Lung (tissue), 12 donors: ENCODE results near the gene MKLN1. TPM values are rescaled to one million over a fixed set of nuclear protein-coding genes. Genes with fewer than 3 reads are reported as not detected.

Experiments
- ATAC-seq: fragments of 200-7000 bp; cut with Tn5 transposase; one replicate; pipeline ENCODE4 v1.9.1; 2020; ENCODE audit warnings: moderate number of reproducible peaks; ENCODE audit not compliant: insufficient read depth, low FRiP score
- DNase-seq, 3 donors: peaks; one replicate each; pipeline ENCODE4 v3.0.0-alpha.2; 2013 to 2017
- H3K27ac ChIP-seq, 2 donors: one replicate each; pipeline ENCODE4 v1.5.1; 2013; ENCODE audit warnings: mild to moderate bottlenecking in 2 of 2, moderate library complexity in 2 of 2, control low read depth in 1 of 2, inconsistent platforms in 1 of 2, low read depth in 1 of 2, low read length in 1 of 2
- H3K27me3 ChIP-seq, 3 donors: one replicate each; pipeline ENCODE4 v1.5.1; 2013; ENCODE audit warnings: low read length in 2 of 3; ENCODE audit not compliant: control insufficient read depth in 3 of 3, insufficient read depth in 3 of 3
- H3K36me3 ChIP-seq, 4 donors: one replicate each; pipeline ENCODE4 v1.5.1; 2013; ENCODE audit warnings: low read length in 4 of 4, mild to moderate bottlenecking in 1 of 4, moderate library complexity in 1 of 4; ENCODE audit not compliant: control insufficient read depth in 4 of 4, insufficient read depth in 4 of 4
- H3K4me1 ChIP-seq, 5 donors: one replicate each; pipeline ENCODE4 v1.5.1; 2013; ENCODE audit warnings: low read length in 5 of 5, mild to moderate bottlenecking in 2 of 5, moderate library complexity in 1 of 5; ENCODE audit not compliant: control insufficient read depth in 5 of 5, insufficient read depth in 5 of 5
- H3K4me3 ChIP-seq: one replicate; pipeline ENCODE4 v1.5.1; 2013; ENCODE audit warnings: mild to moderate bottlenecking, control low read depth, moderate library complexity
- H3K9ac ChIP-seq, 2 donors: one replicate each; pipeline ENCODE4 v1.5.1; 2013; ENCODE audit warnings: low read length in 2 of 2, control low read depth in 1 of 2; ENCODE audit not compliant: insufficient read depth in 1 of 2
- H3K9me3 ChIP-seq, 4 donors: one replicate each; pipeline ENCODE4 v1.5.1; 2013; ENCODE audit warnings: low read length in 3 of 4, mild to moderate bottlenecking in 1 of 4, moderate library complexity in 1 of 4; ENCODE audit not compliant: control insufficient read depth in 4 of 4, insufficient read depth in 3 of 4
- WGBS, 2 donors: extraction: QIAGEN DNeasy Blood & Tissue Kit; methylation state at CpG; one replicate each; pipeline ENCODE4 v1.1.7; 2013; 5-methylcytosine and 5-hydroxymethylcytosine counted together
- polyA plus RNA-seq, 2 donors: library from polyadenylated mRNA; stranded (reverse); fragments of 200-250 nt; gene quantifications; one replicate each; pipeline ENCODE4 v1.2.1, GENCODE V29; 2013
- total RNA-seq, 2 donors: library from RNA; depleted of rRNA in 1 of 2; stranded (reverse); fragments of >200 nt in 1 of 2; gene quantifications; one replicate each; pipeline ENCODE4 v1.2.1, GENCODE V29; 2014 to 2021
- TF ChIP-seq, protein P1 (sequence below): IDR thresholded peaks from 2 replicates; pipeline ENCODE4 v1.5.1; 2012; ENCODE audit warnings: mild to moderate bottlenecking; ENCODE audit errors: control extremely low read depth, extremely low read depth
- donor health status: control.
- donor health status: control.
- donor health status: Bipolar disorder and iron deficiency.
- donor health status: healthy.
- donor health status: DM: yes; HTN: yes; CAD: no.

MKLN1 gene
- total and polyA plus RNA-seq, 4 donors, result 11.6 to 135 (median 27.4) TPM

- 81 to 84% methylated on average over 7 of the region's 7 CpGs for WGBS, 2 donors
- H3K9ac ChIP-seq, result no peak overlapping the region
- ATAC-seq (no peak), DNase-seq (no peak)
- H3K9me3 ChIP-seq, result peaks cover 0 to 9% (median 2%) of the 10 kb centered on the region in 4 donors
- peaks cover 0 to 3% (median 0%) of the 10 kb centered on the region in 4 donors for H3K36me3 ChIP-seq
- no peak overlapping the region for H3K27ac ChIP-seq
- H3K4me3 ChIP-seq, result no peak overlapping the region
- H3K27me3 ChIP-seq, result no peaks in the 10 kb centered on the region
- peaks cover 0 to 13% (median 0%) of the 10 kb centered on the region in 5 donors for H3K4me1 ChIP-seq
- TF ChIP-seq, protein P1, sequence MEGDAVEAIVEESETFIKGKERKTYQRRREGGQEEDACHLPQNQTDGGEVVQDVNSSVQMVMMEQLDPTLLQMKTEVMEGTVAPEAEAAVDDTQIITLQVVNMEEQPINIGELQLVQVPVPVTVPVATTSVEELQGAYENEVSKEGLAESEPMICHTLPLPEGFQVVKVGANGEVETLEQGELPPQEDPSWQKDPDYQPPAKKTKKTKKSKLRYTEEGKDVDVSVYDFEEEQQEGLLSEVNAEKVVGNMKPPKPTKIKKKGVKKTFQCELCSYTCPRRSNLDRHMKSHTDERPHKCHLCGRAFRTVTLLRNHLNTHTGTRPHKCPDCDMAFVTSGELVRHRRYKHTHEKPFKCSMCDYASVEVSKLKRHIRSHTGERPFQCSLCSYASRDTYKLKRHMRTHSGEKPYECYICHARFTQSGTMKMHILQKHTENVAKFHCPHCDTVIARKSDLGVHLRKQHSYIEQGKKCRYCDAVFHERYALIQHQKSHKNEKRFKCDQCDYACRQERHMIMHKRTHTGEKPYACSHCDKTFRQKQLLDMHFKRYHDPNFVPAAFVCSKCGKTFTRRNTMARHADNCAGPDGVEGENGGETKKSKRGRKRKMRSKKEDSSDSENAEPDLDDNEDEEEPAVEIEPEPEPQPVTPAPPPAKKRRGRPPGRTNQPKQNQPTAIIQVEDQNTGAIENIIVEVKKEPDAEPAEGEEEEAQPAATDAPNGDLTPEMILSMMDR, result no peak
Observed at GRCh38 chr7:131338691-131339390, 11.2 kb downstream of the MKLN1 start.

GRCh38 chr7:131341690-131342089 lies 14.0 kb downstream of the MKLN1 start:
- 96 to 100% methylated on average over 1 of the region's 1 CpG for WGBS, 2 donors
- Histone ChIP-seq H3K4me1 (peaks cover 0 to 13% (median 0%) of the 10 kb centered on the region in 5 donors), H3K36me3 (no peaks in the 10 kb centered on the region), H3K27ac (no peak overlapping the region), H3K9me3 (peaks cover 0 to 9% (median 2%) of the 10 kb centered on the region in 4 donors), H3K4me3 (no peak overlapping the region), H3K9ac (no peak overlapping the region), H3K27me3 (no peaks in the 10 kb centered on the region)
- TF ChIP-seq, protein P1, result no peak
- no peak for ATAC-seq
- no peak for DNase-seq

- H3K36me3 ChIP-seq, result no peaks in the 10 kb centered on the region
- H3K27ac ChIP-seq, result no peak overlapping the region
- no peak overlapping the region for H3K9ac ChIP-seq
- H3K4me1 ChIP-seq, result peaks cover 0 to 17% (median 0%) of the 10 kb centered on the region in 5 donors
- 69 to 75% methylated on average over 2 of the region's 2 CpGs for WGBS, 2 donors
- no peaks in the 10 kb centered on the region for H3K27me3 ChIP-seq
- ATAC-seq, result no peak
- no peak for DNase-seq
- no peak overlapping the region for H3K4me3 ChIP-seq
- H3K9me3 ChIP-seq, result peaks cover 0 to 3% (median 2%) of the 10 kb centered on the region in 4 donors
- TF ChIP-seq, protein P1, result no peak
Observed at GRCh38 chr7:131342864-131343442, 15.3 kb downstream of the MKLN1 start.
